Measurements from ENCODE around the gene PDZRN3. TPM values are rescaled to one million over a fixed set of nuclear protein-coding genes. Genes with fewer than 3 reads are reported as not detected.

The PDZRN3 gene
- total and polyA plus RNA-seq, 2 of the 13 experiments (the other 11 are each of a cell fraction or from before 2014, with no cell fraction given): not detected

DNA sequence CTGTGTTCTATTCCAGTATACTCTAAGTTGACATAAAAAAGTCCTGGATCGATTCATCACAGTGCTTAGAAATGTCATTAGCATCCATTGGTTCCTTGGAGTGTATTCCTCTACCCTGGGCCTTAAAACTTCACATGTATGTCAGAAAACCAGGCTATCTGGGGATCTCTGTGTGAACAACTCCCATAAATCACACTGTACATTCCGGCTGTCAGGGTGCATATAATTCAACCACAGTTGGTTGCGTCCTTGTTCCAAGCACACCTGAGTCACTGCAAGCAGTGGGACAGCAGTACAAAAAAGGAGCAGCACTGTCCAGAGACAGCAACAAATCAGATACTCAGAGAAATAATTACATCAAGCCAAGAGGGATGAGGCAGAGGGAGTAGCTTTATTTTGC, 52.4 kb downstream of the PDZRN3 start:
- TF ChIP-seq LCORL (IDR thresholded peaks at IDR 0.05) (no peak), LCORL (CRISPR knock-in tag; IDR thresholded peaks at IDR 0.05) (no peak), CREM (IDR thresholded peaks at IDR 0.05) (no peak), CREM (CRISPR knock-in tag; IDR thresholded peaks at IDR 0.05) (no peak), IRF2 (CRISPR knock-in tag; IDR thresholded peaks at IDR 0.05) (no peak), ZNF709 (CRISPR knock-in tag; IDR thresholded peaks at IDR 0.05) (no peak), ZFP82 (CRISPR knock-in tag; IDR thresholded peaks at IDR 0.05; ENCODE audit: borderline replicate concordance) (no peak), U2AF1 (optimal IDR thresholded peaks at IDR 0.05; ENCODE audit: low read depth, low read length) (no peak), CC2D1A (CRISPR knock-in tag; IDR thresholded peaks at IDR 0.05) (no peak), PPARG (CRISPR knock-in tag; conservative IDR thresholded peaks at IDR 0.05) (no peak)
- Histone ChIP-seq H3K36me3 (replicated peaks in 1 of 2; ENCODE audit: control insufficient read depth in 1 of 2, insufficient read depth in 2 of 2, low read length in 2 of 2) (no peaks in the 10 kb centered on the region), H3K27ac (ENCODE audit: extremely low read length, insufficient read depth, low read length) (no peak overlapping the region), H2AFZ (ENCODE audit: low read length) (no peak overlapping the region), H4K20me1 (ENCODE audit: insufficient read depth, low read length) (no peaks in the 10 kb centered on the region), H3K79me2 (ENCODE audit: insufficient read depth, low read length) (no peaks in the 10 kb centered on the region), H3K9me3 (ENCODE audit: low read length) (no peaks in the 10 kb centered on the region), H3K9ac (ENCODE audit: insufficient read depth, low read depth, low read length) (no peak overlapping the region), H3K4me3 (replicated peaks in 1 of 3; ENCODE audit: insufficient read depth in 1 of 3, low read depth in 2 of 3, low read length in 3 of 3) (no peak overlapping the region), H3K4me2 (ENCODE audit: low read depth, low read length) (no peak overlapping the region), H3K27me3 (ENCODE audit: control insufficient read depth in 1 of 2, insufficient read depth in 2 of 2, low read length in 2 of 2) (peaks cover 0 to 13% of the 10 kb centered on the region in 2 experiments; a peak in 2 of 5 replicates), H3K4me1 (ENCODE audit: insufficient read depth, low read length) (peaks cover 24% of the 10 kb centered on the region)
- no TSS peak for BruUV-seq (replicated peaks)
- ChIA-PET POLR2A (no interaction called here), CTCF (ENCODE audit: low intra/inter-chr PET ratio, low total read pairs) (no interaction called here)
- 6% methylated on average over 2 of the region's 3 CpGs for WGBS (ENCODE audit: low lambda C conversion rate)
- intact Hi-C loops (cut with micrococcal nuclease; ENCODE audit: unreplicated experiment): no loop called here
- in situ Hi-C loops (cut with HindIII; ENCODE audit: extremely low pct_ligation_motif_present, low pct_unique_long_range_greater_than_20kb): no loop called here
- no peak for ATAC-seq
- DNase-seq (ENCODE audit: low spot score): no peak
- no peak for FAIRE-seq

DNA sequence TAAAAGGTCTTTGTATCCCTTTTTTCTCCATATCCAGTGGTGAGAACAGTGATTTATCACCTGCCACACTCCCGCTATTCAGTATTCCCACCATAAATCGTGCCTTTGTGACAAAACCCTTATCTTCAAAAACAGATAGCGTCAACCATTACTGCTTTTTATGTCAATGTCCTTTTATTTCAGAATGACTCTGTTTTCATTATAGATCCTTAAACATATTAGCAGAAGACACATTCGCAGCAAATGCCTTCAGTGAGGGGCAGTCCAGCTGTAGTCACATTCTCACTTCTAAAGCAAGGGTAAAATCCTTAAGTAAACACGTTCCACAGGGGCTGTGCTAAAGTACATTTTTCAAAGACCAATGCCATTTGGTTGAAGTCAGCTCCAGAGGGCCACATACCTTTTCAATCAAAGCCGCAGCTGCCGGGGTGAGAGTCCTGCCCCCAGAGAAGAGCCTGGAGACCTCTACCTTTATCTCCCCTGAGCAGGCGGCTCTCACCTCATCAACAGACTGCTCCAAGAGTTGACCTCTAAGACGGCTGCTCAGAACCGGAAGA, 53.4 kb downstream of the PDZRN3 start:
- H2AFZ ChIP-seq (ENCODE audit: low read length): no peak overlapping the region
- no peak overlapping the region for H3K9ac ChIP-seq (ENCODE audit: insufficient read depth, low read depth, low read length)
- H3K4me3 ChIP-seq (replicated peaks in 1 of 3; ENCODE audit: insufficient read depth in 1 of 3, low read depth in 2 of 3, low read length in 3 of 3): peak overlapping the region in 1 of 3 experiments; percentile 37; a peak in 1 of 6 replicates
- H3K27me3 ChIP-seq (ENCODE audit: control insufficient read depth in 1 of 2, insufficient read depth in 2 of 2, low read length in 2 of 2): peaks cover 0 to 13% of the 10 kb centered on the region in 2 experiments; a peak in 2 of 5 replicates
- in situ Hi-C loops (cut with HindIII; ENCODE audit: extremely low pct_ligation_motif_present, low pct_unique_long_range_greater_than_20kb): no loop called here
- no peaks in the 10 kb centered on the region for H3K36me3 ChIP-seq (replicated peaks in 1 of 2; ENCODE audit: control insufficient read depth in 1 of 2, insufficient read depth in 2 of 2, low read length in 2 of 2)
- no peaks in the 10 kb centered on the region for H3K9me3 ChIP-seq (ENCODE audit: low read length)
- H3K79me2 ChIP-seq (ENCODE audit: insufficient read depth, low read length): no peaks in the 10 kb centered on the region
- H3K4me1 ChIP-seq (ENCODE audit: insufficient read depth, low read length): peaks cover 24% of the 10 kb centered on the region
- no peaks in the 10 kb centered on the region for H4K20me1 ChIP-seq (ENCODE audit: insufficient read depth, low read length)
- CTCF ChIA-PET (ENCODE audit: low intra/inter-chr PET ratio, low total read pairs): no interaction called here
- H3K27ac ChIP-seq (ENCODE audit: extremely low read length, insufficient read depth, low read length): no peak overlapping the region
- no TSS peak for BruUV-seq (replicated peaks)
- intact Hi-C loops (cut with micrococcal nuclease; ENCODE audit: unreplicated experiment): no loop called here
- WGBS (ENCODE audit: low lambda C conversion rate): 0% methylated on average over 10 of the region's 10 CpGs
- DNase-seq (ENCODE audit: low spot score) (peak; percentile 77), FAIRE-seq (peak; percentile 74), ATAC-seq (peak; percentile 97)
- peak overlapping the region; percentile 59 for H3K4me2 ChIP-seq (ENCODE audit: low read depth, low read length)
- POLR2A ChIA-PET: no interaction called here
- TF ChIP-seq GABPA (IDR thresholded peaks at IDR 0.05; ENCODE audit: low read depth, low read length): no peak
- 0 out of 2 replicates have a peak, but pooled peaks have one; percentile 13 for TF ChIP-seq GABPA (CRISPR knock-in tag; IDR thresholded peaks at IDR 0.05; ENCODE audit: low read depth)
- TF ChIP-seq MATR3 (CRISPR knock-in tag; IDR thresholded peaks at IDR 0.05): no peak
- peak; percentile 34; the same call in 1 of the 2 replicates for TF ChIP-seq ZNF331 (CRISPR knock-in tag; IDR thresholded peaks at IDR 0.05)
- TF ChIP-seq MED1 (CRISPR knock-in tag; IDR thresholded peaks at IDR 0.05): 0 out of 2 replicates have a peak, but pooled peaks have one; percentile 19
- TF ChIP-seq ZNF343 (CRISPR knock-in tag; IDR thresholded peaks at IDR 0.05): no peak
- peak; percentile 53 for TF ChIP-seq SOX5 (CRISPR knock-in tag; IDR thresholded peaks at IDR 0.05; ENCODE audit: borderline replicate concordance)
- no peak for TF ChIP-seq RARG (CRISPR knock-in tag; IDR thresholded peaks at IDR 0.05; ENCODE audit: low read depth)
- TF ChIP-seq ZNF44 (CRISPR knock-in tag; IDR thresholded peaks at IDR 0.05): no peak
- peak; percentile 22; the same call in 1 of the 2 replicates for TF ChIP-seq RARA (CRISPR knock-in tag; IDR thresholded peaks at IDR 0.05)
- TF ChIP-seq, protein P1, sequence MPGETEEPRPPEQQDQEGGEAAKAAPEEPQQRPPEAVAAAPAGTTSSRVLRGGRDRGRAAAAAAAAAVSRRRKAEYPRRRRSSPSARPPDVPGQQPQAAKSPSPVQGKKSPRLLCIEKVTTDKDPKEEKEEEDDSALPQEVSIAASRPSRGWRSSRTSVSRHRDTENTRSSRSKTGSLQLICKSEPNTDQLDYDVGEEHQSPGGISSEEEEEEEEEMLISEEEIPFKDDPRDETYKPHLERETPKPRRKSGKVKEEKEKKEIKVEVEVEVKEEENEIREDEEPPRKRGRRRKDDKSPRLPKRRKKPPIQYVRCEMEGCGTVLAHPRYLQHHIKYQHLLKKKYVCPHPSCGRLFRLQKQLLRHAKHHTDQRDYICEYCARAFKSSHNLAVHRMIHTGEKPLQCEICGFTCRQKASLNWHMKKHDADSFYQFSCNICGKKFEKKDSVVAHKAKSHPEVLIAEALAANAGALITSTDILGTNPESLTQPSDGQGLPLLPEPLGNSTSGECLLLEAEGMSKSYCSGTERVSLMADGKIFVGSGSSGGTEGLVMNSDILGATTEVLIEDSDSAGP (CRISPR knock-in tag; IDR thresholded peaks at IDR 0.05; ENCODE audit: borderline replicate concordance): no peak
- peak; percentile 38; the same call in 1 of the 2 replicates for TF ChIP-seq ZNF205 (CRISPR knock-in tag; IDR thresholded peaks at IDR 0.05)

All from HepG2 (cell line).